ENCODE data around the gene CT47C1. TPM values are rescaled to one million over a fixed set of nuclear protein-coding genes. Genes with fewer than 3 reads are reported as not detected.

CT47C1 gene
- polyA plus RNA-seq, 1 donor, result not detected

GRCh38 chrX:119073200-119073905 is 560 bp downstream of the CT47C1 start:
- DNase-seq, result no peak

GRCh38 chrX:119073911-119074310 is 1.1 kb downstream of the CT47C1 start:
- DNase-seq, result no peak

- DNase-seq, result no peak
Measured at GRCh38 chrX:119075270-119076025, 2.7 kb downstream of the CT47C1 start.

GRCh38 chrX:119082278-119082677 is 9.5 kb downstream of the CT47C1 start:
- DNase-seq, result no peak

GRCh38 chrX:119084766-119085165 is 12.0 kb downstream of the CT47C1 start:
- DNase-seq, result no peak

- DNase-seq, result no peak
Measured at GRCh38 chrX:119087121-119087520, 14.3 kb downstream of the CT47C1 start.

GRCh38 chrX:119089619-119090018 is 16.8 kb downstream of the CT47C1 start:
- no peak for DNase-seq

GRCh38 chrX:119090627-119091026 is 17.8 kb downstream of the CT47C1 start:
- no peak for DNase-seq

GRCh38 chrX:119093991-119094735 is 21.4 kb downstream of the CT47C1 start:
- no peak for DNase-seq

GRCh38 chrX:119094819-119095218 is 22.0 kb downstream of the CT47C1 start:
- DNase-seq, result no peak

GRCh38 chrX:119095936-119096335 is 23.1 kb downstream of the CT47C1 start:
- no peak for DNase-seq

GRCh38 chrX:119101168-119101567 is 28.4 kb downstream of the CT47C1 start:
- no peak for DNase-seq

GRCh38 chrX:119105826-119106225 is 33.0 kb downstream of the CT47C1 start:
- no peak for DNase-seq

- DNase-seq, result no peak
Measured at GRCh38 chrX:119107206-119107605, 34.4 kb downstream of the CT47C1 start.

- DNase-seq, result peak; percentile 45
Measured at GRCh38 chrX:119118780-119119395, 46.1 kb downstream of the CT47C1 start.

GRCh38 chrX:119121341-119121740 is 48.5 kb downstream of the CT47C1 start:
- no peak for DNase-seq

Other genes starting within 250 kb of the CT47C1 start
- gene ZCCHC12, start 249.2 kb upstream of the CT47C1 start, polyA plus RNA-seq (ENCODE audit: insufficient read length), result 0.70 TPM
- 0.85 TPM for gene LONRF3, start 98.4 kb upstream of the CT47C1 start, polyA plus RNA-seq (ENCODE audit: insufficient read length)
- 1.5 TPM for gene KIAA1210, start 54.8 kb downstream of the CT47C1 start, polyA plus RNA-seq (ENCODE audit: insufficient read length)
- gene PGRMC1, start 163.3 kb downstream of the CT47C1 start, polyA plus RNA-seq (ENCODE audit: insufficient read length), result 247 TPM